GM23338 (cell line): ENCODE measurements around the gene REC8. TPM values are rescaled to one million over a fixed set of nuclear protein-coding genes. Genes with fewer than 3 reads are reported as not detected.

Source experiments
- ZNF462 ChIP-seq: fragments of 250-450 bp; sonication (Bioruptor Pico); IDR thresholded peaks from 2 replicates; pipeline ENCODE4 v1.5.0; 2020; ENCODE audit warnings: mild to moderate bottlenecking, moderate library complexity
- polyA plus RNA-seq: library from polyadenylated mRNA; unstranded; fragments of >200 nt; fragmentation: Nextera tagmentation; extraction: Ambion mirVana; gene quantifications from 2 replicates; pipeline ENCODE4 v1.2.1, GENCODE V29; 2016
- total RNA-seq: library from RNA; depleted of rRNA; stranded (reverse); fragments of >200 nt; shearing (Covaris generic); gene quantifications from 2 replicates; pipeline ENCODE4 v1.2.3, GENCODE V29; 2014
- TF ChIP-seq, protein P1 (sequence below): IDR thresholded peaks from one replicate; pipeline ENCODE4 v1.6.1; 2018; ENCODE audit warnings: antibody characterized with exemption; ENCODE audit not compliant: unreplicated experiment

REC8 gene
- total and polyA plus RNA-seq, 2 experiments from 2014 or later, result 25.7 to 36.8 TPM

GRCh38 chr14:24136684-24137528 lies 35.0 kb upstream of the REC8 start (continued):
- no peak for TF ChIP-seq ZNF462 (CRISPR knock-in tag)
- TF ChIP-seq, protein P1, sequence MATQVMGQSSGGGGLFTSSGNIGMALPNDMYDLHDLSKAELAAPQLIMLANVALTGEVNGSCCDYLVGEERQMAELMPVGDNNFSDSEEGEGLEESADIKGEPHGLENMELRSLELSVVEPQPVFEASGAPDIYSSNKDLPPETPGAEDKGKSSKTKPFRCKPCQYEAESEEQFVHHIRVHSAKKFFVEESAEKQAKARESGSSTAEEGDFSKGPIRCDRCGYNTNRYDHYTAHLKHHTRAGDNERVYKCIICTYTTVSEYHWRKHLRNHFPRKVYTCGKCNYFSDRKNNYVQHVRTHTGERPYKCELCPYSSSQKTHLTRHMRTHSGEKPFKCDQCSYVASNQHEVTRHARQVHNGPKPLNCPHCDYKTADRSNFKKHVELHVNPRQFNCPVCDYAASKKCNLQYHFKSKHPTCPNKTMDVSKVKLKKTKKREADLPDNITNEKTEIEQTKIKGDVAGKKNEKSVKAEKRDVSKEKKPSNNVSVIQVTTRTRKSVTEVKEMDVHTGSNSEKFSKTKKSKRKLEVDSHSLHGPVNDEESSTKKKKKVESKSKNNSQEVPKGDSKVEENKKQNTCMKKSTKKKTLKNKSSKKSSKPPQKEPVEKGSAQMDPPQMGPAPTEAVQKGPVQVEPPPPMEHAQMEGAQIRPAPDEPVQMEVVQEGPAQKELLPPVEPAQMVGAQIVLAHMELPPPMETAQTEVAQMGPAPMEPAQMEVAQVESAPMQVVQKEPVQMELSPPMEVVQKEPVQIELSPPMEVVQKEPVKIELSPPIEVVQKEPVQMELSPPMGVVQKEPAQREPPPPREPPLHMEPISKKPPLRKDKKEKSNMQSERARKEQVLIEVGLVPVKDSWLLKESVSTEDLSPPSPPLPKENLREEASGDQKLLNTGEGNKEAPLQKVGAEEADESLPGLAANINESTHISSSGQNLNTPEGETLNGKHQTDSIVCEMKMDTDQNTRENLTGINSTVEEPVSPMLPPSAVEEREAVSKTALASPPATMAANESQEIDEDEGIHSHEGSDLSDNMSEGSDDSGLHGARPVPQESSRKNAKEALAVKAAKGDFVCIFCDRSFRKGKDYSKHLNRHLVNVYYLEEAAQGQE, result no peak
